Right renal cortex interstitium (tissue), 3 donors: ENCODE results near the gene CIC. TPM values are rescaled to one million over a fixed set of nuclear protein-coding genes. Genes with fewer than 3 reads are reported as not detected.

Experiments used
- DNase-seq, 3 donors: peaks; one replicate each; pipeline ENCODE4 v3.0.0-alpha.2; 2013; ENCODE audit warnings: low read depth in 3 of 3, low spot score in 2 of 3
- polyA plus RNA-seq, 3 donors: library from polyadenylated mRNA; unstranded; fragments of 120-200 nt; gene quantifications; one replicate each; pipeline ENCODE4 v1.2.1, GENCODE V29; 2013; ENCODE audit not compliant: insufficient read length in 3 of 3

CIC gene
- polyA plus RNA-seq, 3 donors = 34.0 to 42.0 (median 39.2) TPM

DNA sequence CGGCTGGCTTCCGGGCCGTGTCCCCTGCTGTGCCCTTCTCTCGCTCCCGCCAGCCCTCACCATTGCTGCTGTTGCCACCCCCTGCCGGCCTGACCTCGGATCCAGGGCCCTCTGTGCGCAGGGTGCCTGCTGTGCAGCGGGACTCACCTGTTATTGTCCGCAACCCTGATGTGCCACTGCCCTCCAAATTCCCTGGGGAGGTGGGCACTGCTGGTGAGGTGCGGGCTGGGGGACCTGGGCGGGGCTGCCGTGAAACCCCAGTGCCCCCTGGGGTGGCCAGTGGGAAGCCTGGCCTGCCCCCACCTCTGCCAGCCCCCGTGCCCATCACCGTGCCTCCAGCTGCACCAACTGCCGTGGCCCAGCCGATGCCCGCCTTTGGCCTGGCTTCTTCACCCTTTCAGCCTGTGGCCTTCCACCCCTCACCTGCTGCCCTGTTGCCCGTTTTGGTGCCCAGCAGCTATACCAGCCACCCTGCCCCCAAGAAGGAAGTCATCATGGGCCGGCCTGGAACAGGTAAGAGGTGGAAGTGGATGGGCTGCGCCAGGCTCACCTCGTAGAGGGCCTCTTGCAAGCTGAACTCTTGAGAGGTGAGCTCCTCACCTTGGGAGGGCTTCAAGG is 5.1 kb downstream of the CIC start:
- DNase-seq = no peak

DNA sequence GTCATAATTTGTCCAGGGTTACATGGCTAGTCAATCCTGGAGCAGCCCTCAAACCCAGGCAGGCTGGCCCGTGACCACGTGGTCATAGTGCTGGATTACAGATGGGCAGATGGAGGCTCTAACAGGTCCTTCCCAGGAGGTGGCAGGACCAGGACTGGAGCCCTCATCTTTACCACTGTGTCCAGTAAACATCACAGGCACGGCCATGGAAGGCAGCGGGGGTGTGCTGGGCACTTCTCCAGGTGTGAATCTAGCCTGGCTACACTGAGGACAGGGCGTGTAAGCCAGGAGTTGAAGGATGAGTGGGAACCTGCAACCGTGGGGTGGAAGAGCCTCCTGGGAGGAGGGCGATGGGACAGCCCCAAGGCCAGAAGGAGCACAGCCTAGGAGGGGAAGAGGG is 6.1 kb downstream of the CIC start:
- DNase-seq = no peak

DNA sequence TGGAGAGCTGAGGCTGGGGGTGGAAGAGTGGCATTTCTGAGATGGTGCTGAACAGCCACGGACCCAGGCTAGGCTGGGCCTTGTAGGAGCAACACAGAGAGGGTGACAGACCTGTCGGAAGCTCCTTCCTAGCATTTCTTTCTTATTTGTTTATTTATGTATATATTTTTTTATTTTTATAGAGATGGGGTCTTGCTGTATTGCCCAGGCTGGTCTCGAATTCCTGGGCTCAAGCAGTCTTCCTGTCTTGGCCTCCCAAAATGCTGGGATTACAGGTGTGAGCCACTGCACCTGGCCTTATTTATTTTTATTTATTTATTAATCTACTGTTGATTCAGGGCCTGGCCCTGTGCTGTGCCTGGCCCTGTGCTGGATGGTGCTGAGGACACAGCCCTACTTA is 6.5 kb downstream of the CIC start:
- DNase-seq = no peak

DNA sequence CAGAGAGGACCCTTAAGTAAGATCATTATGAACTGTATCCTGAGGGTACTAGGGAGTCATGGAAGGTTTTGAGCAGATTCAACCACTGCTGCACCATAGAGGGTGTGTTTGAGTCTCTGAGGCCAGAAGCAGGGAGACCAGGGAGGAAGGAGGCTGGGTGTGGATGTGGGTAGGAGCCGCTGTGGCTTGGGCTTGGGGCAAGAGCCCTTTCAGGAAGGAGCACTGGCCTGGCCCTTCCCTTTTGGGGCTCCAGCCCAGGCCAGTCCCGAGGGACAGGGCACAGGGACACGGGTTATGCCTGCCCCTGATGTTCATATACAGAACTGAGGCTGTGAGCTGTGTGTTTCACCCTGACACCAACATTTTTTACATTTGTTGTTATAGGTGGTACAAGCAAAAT is 7.2 kb downstream of the CIC start:
- no peak for DNase-seq

DNA sequence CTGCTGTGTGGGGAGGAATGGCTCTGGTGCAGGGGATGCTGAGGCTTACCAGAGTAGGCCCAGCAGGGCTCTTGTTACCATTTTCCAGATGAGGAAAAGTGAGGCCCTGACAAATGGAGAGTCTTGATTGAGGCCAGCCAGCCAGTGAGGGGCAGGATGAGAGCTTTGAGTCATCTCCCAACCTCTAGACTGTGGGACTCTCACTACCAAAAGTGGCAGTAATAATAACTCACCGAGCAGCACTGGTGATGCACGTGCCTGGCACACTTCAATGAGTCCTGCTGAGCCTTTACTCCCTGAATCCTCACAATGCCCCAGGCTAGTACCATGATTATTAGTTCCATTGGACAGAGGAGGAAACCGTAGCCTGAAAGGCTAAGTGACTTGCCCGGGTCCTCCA is 7.8 kb downstream of the CIC start:
- DNase-seq = no peak

DNA sequence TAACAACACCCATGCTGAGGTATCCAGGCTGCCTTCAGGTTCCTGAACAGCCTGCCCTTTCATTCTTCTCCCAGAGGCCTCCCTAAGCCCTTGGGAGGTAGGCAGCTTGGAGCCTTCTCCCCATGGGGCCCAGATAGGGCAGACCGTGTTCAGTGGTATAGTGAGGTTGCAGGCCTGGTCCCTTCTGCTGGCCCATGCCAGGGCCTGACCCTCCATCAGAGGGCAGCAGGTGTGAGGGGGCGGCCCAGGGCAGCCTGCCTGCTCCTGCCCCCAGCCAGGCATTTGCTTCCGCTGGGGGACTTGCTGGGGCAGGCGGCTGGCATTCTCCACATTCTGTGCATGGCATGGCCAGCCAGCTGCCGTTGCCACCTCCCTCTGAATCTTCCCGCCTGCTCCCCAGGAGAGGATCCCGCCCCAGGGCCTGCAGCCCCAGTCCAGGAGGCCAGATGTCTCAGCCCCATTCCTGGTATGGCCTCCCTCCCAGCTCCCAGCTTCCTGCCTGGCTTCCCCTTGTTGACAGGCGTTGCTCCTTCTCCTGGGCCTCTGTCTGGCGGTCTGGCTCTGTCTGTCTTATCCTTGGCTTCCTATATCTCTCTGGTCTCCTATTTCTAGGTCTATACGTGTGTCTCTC is 8.9 kb downstream of the CIC start:
- no peak for DNase-seq

DNA sequence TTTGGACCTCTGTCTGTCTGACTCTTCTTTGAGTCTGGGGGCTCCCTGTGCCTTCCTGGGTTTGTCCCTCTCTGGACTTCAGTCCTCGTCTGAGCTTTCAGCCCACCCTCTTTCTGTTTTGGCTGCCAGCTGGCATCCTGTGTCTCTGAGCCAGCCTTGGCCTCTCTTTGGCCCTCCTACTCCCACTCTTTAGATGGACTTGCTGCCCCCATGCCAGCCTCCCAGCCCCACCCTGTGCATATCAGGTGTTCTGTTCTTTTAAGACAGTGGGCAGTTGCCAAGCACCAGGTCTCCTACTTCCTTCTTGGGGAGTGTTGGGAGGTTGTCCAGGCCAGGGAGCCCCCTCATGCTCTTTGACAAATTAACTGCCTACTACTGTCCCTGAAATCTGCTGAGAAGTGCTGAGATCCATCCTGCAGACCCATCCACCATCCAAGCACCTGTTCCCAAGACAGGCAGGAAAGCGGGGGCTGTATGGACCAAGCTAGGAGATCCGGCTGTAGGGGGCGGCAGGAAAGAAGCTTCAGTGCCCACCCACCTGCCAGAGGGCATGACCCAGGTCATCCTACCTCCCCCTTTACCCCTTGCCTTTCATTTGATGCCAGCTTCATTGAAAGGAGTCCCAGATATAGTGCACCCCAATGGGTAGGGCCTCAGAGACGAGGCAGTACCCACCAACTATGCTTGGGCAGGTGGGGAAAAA is 9.6 kb downstream of the CIC start:
- DNase-seq = no peak

DNA sequence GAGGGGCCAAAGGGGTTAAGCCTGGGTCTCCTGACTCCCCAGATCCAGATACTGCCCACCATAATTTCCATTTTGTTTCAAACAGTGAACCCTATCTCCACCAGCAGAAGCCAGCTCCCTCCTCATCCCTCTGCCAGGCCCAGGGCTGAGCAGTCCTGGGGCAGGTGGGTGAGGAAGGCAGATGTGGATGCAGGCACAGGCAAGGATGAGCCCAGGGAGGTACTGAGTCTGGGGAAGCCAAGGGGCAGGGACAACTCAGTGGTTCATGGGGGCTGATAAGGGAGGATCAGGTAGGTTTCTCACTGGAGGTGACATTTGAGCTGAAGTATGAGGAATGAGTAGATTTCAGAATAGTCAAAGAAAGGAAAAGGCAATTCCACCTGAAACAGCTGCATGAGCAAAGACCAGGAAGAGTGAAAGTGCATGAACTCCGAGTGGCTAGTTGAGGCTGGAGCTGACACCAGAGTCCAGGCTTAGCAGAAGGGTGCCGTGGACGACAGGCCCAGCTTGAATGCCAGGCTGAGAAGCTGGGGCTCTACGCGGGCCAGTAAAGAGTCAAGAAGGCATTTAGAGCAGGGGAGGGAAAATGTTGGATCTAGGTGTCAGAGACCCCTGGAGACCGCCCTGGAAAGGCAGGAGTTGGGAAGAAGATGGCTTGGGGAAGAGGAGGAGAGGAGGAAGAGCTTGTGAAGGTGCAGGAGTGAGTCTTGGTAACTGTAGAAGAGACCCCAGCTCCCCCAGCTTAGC is 10.3 kb downstream of the CIC start:
- DNase-seq = no peak

DNA sequence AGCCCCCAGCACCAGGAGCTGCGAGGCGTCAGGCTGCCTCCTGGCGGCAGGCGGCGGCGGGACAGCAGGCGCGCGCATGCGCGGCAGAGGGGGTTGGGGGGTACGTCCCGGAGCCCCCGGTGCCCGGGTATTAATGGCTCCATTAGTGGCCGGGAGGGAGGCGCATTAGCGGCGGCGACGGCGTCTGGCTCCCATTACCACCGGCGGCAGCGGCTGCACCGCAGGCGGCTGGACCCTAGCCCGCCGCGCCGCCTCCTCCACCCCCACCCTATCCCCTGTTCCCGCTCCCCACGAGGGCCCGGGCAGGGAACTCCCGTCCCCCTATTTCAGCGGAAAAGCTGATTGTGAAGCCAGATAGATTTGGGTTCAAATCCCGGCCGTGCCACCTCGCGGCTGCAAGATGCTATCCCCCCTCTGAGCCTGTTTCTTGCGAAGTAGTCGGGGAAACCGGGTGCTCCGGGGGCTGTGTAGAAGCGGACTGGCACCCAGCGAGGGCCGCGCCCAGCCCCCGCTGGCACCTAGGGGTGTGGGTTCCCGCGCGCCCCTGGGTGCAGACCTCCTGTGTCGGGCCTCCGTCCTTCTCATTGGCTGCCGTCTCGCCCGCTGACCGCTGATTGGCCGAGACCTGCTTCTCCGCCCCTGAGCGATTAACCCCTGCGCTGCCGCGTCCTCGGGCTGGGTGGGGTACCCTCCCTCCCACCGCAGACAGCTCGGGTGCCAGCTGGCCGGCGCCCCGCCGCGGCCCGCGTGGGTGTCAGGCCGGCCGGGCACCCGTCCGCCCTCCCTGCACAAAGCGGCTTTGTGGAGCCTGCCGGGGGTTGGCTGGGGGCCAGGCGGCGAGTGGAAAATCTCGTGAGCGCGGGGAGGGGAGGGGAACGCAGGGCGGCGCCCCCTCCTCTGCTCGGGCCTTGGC is 11.1 kb downstream of the CIC start:
- DNase-seq = no peak

DNA sequence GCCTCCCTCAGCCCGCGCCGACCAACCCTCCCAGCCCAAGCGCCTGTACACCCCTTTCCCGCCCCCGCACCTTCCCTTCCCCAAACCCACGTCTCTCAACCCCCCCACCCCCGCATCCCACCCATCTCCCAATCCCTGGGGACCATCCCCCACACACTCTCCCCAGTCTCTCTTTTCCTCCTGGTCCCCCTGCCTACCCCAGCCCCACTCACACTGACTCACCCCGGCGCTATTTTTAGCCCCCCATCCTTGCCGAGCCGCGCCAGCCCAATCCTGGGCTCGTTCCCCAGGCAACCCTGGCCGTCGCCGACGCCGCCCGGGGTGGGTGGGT is 11.7 kb downstream of the CIC start:
- no peak for DNase-seq

DNA sequence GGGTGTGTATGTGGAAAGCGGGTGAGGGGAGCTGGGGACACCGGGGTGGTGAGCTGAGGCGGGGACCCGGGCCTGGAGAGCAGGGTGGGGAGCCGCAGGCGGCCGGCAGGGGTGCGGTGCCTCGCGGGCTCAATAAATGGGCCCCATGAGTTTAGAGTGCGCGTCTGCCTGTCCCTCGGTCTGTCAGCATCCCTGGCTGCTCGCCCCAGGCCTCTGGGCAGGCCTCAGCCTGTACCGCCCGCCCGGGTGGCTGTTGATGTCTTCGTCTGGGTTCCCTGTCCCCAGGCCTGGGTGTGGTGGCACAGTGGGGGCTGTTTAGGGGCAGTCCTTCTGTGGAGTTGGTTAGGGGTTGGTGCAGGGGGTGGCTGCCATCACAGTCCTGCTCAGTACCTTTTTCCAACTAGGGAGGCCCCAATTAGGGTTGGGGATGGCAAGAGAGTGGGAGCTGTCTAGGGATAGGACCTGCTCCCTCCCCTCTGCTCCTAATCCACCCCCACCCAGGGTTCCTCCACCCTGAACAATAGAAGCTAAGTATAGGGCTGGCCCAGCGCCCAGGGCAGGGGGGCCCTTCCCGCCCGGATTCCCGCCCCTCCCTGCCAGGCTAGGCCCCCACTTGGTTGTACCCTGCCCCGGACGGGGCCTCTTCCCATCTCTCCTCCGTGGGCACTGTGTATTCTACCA is 12.2 kb downstream of the CIC start:
- no peak for DNase-seq

DNA sequence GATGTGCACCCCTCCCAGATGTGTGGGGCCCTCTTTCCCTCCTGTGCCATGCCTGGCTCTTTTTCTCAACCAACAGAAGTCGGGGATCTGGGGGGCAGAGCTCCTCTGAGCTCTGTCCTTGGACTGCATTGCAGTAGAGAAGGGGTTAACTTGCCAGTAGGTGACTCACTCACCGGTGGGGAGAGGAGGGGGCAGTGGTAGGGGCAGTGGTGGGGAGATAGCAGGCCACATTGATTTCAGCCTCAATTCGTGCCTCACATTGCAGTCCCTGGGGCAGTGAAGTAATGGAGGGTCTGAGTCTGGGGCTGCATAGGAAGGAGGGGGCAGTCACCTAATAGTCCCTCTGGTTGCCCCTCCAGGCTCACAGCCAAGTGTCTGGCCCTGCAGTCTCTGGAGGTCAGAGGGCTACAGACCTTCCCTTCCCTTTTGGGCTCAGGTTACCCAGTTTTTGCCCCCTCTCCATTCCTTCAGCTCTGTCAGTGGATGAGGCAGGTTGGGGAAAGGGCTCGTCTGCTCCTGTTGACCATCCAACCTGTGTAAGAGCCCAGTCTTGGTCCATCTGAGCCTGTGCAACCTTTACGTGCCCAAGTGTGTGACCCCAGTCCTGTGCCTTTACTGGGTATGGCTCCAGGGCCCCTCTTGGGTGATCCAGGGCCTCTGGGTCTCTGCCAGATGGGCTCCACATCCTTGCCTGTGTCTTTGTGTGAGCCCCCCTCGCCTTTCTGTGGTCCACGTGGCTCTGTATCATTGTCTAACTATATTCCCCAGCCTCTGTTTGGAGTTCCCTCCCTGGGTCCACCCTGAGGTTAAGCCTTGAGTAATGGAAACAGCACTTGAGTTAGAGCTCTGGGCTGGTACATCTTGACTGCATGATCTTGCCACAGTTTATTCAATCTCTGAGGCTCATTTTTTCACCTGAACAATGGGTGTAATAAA is 13.0 kb downstream of the CIC start:
- DNase-seq = no peak

DNA sequence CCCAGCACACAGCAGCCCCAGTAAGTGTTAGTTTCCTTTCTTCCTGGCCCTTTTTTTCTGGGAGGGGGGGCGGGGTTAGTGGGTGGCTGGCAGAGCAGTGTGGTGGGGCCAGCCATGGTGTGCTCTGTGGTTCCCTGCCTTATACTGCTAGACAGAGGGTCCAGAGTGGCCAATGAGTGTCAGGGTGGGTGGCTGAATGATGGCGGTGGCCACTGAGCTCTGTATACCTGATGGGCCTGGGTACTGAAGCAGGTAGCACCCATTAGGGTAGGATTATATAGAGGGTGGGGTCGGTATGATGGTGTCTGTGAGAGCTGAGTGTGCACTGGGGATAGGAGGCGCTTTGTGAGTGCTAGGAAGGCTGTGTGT is 13.8 kb downstream of the CIC start:
- DNase-seq = no peak

DNA sequence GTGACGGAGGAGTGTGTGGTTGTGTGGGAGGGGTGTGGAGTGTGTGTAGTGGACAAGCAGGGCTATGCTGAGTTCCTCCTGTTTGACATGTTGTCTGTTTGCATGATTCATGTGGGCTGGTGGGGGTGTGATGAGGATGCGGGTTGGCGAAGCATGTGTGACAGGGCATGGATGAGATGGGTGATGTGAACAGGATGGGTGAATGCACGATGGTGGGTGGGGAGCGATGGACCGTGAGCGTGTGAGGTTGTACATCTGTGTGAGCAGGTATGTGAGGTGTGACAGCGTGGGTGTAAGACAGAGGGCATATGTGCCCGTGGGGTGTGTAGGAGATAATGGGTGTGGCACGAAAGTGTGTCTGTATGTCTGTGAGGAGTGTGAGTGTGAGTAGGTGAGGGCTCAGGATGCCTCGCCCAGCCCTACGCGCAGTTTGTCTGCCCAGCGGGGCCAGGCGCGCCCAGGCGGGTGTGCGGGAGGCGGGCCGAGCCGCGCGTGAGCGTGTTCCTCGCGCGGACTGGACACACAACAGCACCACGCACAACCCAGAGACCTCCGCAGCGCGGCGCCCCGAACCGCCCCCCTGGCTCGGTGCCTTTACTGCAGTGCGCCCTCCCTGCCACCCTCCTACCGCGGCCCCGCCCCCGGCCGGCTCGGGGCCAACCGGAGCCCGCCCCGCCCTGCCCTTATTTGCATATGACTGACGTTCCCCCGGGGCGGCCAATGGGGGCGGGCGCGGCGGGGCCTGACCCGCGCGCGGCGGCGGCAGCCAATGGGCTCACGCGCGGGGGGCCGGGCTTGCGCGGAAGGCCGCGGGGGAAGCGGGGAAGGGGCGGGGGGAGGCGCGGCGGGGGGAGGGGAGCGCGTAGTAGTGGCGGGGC is 14.4 kb downstream of the CIC start:
- DNase-seq = peak in 2 of 3 donors; percentile 83 to 87

DNA sequence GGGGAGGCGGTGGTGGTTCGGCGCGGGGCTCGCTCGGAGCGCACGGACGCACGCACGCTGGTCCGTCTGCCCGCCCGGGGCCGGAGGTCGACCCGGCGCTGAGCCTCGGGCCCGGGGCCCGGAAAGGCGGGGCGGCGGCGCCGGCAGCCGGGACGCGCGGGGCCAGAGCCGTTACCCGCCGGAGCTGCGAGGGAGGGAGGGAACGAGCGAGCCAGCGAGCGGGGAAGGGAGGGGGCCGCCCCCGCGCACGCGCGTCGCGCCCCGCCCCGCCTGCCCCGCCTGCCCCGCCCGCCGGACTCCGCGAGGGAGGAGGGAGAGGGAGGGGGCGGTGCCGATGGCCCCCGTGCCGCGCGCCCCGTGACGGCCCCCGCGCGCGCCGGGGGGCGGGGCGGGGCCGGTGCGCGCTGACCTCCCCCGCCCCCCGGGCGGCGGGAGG is 15.0 kb downstream of the CIC start:
- no peak for DNase-seq

DNA sequence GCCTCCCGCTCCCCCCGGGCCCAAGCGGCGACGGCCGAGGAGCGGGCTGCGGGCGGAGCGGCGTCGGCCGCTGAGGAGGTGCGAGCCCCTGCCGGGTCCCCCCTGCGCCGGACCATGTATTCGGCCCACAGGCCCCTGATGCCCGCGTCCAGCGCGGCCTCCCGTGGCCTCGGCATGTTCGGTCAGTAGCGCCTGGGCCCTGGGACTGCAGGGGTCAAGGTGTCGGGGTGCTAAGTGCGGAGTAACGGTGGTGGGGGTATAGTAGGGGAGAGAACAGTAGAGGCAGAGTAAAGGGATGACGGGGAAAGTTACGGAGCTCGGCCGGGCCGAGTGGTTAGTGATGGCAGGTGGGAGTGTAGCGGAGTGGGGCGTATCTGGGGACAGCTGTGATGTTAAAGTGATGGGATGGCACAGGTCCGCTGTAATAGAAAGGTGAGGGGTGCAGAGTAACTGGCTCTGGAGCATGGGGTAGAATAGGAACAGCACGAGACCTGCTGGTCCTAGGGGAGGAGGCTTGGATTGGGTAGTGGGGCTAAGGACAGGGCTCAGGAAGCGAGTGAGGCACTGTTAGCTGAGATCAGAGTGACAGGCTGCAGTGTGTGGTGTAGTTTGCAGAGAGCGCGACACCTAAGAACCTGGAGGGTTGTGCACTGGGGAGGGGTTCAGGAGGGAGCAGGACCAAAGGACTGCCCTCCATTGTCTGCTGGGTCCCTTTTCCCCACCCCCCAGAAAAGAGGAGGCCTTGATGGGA is 15.7 kb downstream of the CIC start:
- no peak for DNase-seq

DNA sequence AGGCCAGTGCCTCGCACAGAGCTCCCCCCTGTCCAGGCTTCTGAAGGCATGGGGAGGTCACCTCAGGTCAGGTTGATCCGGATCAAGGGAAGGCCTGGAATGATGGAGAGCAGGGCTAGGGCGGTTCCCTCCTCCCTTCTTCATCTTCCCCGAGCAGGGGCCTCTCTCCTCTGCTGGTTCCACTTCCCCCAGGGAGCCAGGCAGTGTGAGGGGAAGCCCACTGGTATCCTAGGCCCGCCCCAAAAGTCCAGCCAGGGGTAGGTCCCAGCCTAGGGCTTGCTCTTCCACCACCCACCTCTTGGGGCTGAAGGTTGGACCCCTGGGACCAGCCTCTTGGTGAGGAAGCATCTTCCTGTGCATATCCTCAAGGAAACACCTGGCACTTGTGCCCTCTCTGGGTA is 16.5 kb downstream of the CIC start:
- DNase-seq = no peak
